Prostate gland (tissue), 2 donors: Measurements from ENCODE around the gene BFSP1. TPM values are rescaled to one million over a fixed set of nuclear protein-coding genes. Genes with fewer than 3 reads are reported as not detected.
A peak's percentile ranks its signal among the peaks of the same experiment; 100 is the strongest.

Source experiments
- DNase-seq: peaks from one replicate; pipeline ENCODE4 v3.0.0-alpha.2; 2019; ENCODE audit warnings: low spot score
- H3K27ac ChIP-seq, 2 donors: fragments of 200-600 bp; sonication (generic); 2 replicates each; pipeline ENCODE4 v1.5.1; 2017 to 2019
- H3K27me3 ChIP-seq: fragments of 200-600 bp; sonication (generic); replicated peaks from 2 replicates; pipeline ENCODE4 v1.5.1; 2019; ENCODE audit not compliant: insufficient read depth
- H3K36me3 ChIP-seq, 2 donors: fragments of 200-600 bp; sonication (generic); 1 replicate in 1 of 2; 2 replicates in 1 of 2; pipeline versions ENCODE4 v1.5.1 to v1.8.1; 2017 to 2019
- H3K4me1 ChIP-seq: fragments of 200-600 bp; sonication (generic); replicated peaks from 2 replicates; pipeline ENCODE4 v1.5.1; 2019
- H3K4me3 ChIP-seq, 2 donors: fragments of 200-600 bp; sonication (generic); 2 replicates each; pipeline ENCODE4 v1.5.1; 2017 to 2019
- H3K9me3 ChIP-seq: fragments of 200-600 bp; sonication (generic); 2 replicates; pipeline ENCODE4 v1.5.1; 2017
- POLR2A ChIP-seq: fragments of 450-650 bp; IDR thresholded peaks from one replicate; pipeline ENCODE4 v1.6.1; 2016; ENCODE audit warnings: antibody characterized with exemption, mild to moderate bottlenecking
- POLR2AphosphoS5 ChIP-seq: sonication (generic); formaldehyde crosslinking; IDR thresholded peaks from one replicate; pipeline ENCODE4 v1.6.1; 2017; ENCODE audit warnings: antibody characterized with exemption
- WGBS: methylation state at CpG from one replicate; pipeline ENCODE4 v1.1.5; 2018; 5-methylcytosine and 5-hydroxymethylcytosine counted together
- intact Hi-C: fragments of 100-400 bp; cut with DNase I; formaldehyde crosslinking; loops from one replicate; pipeline ENCODE4 v1.14.2; 2022
- total RNA-seq, 2 donors: library from RNA; depleted of rRNA; stranded (reverse); fragments of >200 nt; gene quantifications; one replicate each; pipeline ENCODE4 v1.1.0, GENCODE V29; 2016
- TF ChIP-seq, protein P1 (sequence below), 4 experiments: fragments of 200-600 bp in 2 of 4; fragments of 450-650 bp in 2 of 4; sonication (generic) in 2 of 4; IDR thresholded peaks; 1 replicate in 3 of 4; 2 replicates in 1 of 4; pipeline ENCODE4 v1.5.1; 2016 to 2019; ENCODE audit warnings: antibody characterized with exemption in 4 of 4, mild to moderate bottlenecking in 2 of 4, moderate library complexity in 2 of 4

The BFSP1 gene
- total RNA-seq, 2 donors from 2014 or later = 0.27 to 6.9 TPM

- no peak for DNase-seq
- Histone ChIP-seq H3K9me3 (no peaks in the 10 kb centered on the region), H3K36me3 (no peaks in the 10 kb centered on the region), H3K27me3 (no peaks in the 10 kb centered on the region), H3K27ac (no peak overlapping the region), H3K4me3 (no peak overlapping the region), H3K4me1 (no peaks in the 10 kb centered on the region)
- intact Hi-C loops = loop anchor here (10.0 kb wide), 3 partner anchors 151 to 461 kb away; partner anchors contain the start of gene RRBP1
- WGBS = 97% methylated on average over 3 of the region's 3 CpGs
- TF ChIP-seq POLR2AphosphoS5 = no peak
These were observed 2.9 kb upstream of the BFSP1 start for GRCh38 chr20:17534077-17534476.

GRCh38 chr20:17533396-17533795 lies 2.2 kb upstream of the BFSP1 start:
- Histone ChIP-seq H3K36me3 (no peaks in the 10 kb centered on the region), H3K27me3 (no peaks in the 10 kb centered on the region), H3K27ac (no peak overlapping the region), H3K9me3 (no peaks in the 10 kb centered on the region), H3K4me1 (no peaks in the 10 kb centered on the region), H3K4me3 (no peak overlapping the region)
- WGBS = 31% methylated on average over 1 of the region's 1 CpG
- intact Hi-C loops = loop anchor here (10.0 kb wide), 3 partner anchors 151 to 461 kb away; partner anchors contain the start of gene RRBP1
- DNase-seq = no peak
- no peak for TF ChIP-seq POLR2A
- TF ChIP-seq, protein P1, sequence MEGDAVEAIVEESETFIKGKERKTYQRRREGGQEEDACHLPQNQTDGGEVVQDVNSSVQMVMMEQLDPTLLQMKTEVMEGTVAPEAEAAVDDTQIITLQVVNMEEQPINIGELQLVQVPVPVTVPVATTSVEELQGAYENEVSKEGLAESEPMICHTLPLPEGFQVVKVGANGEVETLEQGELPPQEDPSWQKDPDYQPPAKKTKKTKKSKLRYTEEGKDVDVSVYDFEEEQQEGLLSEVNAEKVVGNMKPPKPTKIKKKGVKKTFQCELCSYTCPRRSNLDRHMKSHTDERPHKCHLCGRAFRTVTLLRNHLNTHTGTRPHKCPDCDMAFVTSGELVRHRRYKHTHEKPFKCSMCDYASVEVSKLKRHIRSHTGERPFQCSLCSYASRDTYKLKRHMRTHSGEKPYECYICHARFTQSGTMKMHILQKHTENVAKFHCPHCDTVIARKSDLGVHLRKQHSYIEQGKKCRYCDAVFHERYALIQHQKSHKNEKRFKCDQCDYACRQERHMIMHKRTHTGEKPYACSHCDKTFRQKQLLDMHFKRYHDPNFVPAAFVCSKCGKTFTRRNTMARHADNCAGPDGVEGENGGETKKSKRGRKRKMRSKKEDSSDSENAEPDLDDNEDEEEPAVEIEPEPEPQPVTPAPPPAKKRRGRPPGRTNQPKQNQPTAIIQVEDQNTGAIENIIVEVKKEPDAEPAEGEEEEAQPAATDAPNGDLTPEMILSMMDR (IDR thresholded peaks at IDR 0.05) = no peak
- TF ChIP-seq POLR2AphosphoS5 = no peak

DNA sequence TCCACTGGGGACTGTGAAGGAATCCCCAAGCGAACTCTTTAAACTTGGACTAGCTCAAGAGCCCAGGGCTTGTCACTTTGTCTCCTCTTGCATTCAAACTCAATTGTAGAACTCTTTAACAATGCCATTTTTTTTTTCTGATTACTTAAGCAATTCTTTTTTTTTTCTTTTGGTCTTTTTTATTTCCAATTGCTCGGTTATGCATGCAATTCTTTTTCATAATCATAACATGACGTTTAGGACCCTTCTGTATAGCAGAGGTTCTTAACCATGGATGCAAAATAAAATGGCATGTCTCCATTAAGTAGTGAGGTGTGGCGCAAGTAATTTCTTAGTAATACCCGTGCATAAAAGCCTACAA lies 466 bp upstream of the BFSP1 start:
- peak overlapping the region; percentile 71 to 76 for H3K27ac ChIP-seq
- H3K9me3 ChIP-seq = no peaks in the 10 kb centered on the region
- intact Hi-C loops = loop anchor here (10.0 kb wide), 3 partner anchors 153 to 463 kb away; partner anchors contain the start of gene RRBP1
- 69% methylated on average over 5 of the region's 5 CpGs for WGBS
- TF ChIP-seq POLR2A (no peak), POLR2AphosphoS5 (no peak)
- TF ChIP-seq, protein P1 (IDR thresholded peaks at IDR 0.05) = no peak
- H3K4me1 ChIP-seq = no peaks in the 10 kb centered on the region
- peak overlapping the region; percentile 47 to 51 for H3K4me3 ChIP-seq
- H3K36me3 ChIP-seq = no peaks in the 10 kb centered on the region
- H3K27me3 ChIP-seq = no peaks in the 10 kb centered on the region
- no peak for DNase-seq

- Histone ChIP-seq H3K27me3 (no peaks in the 10 kb centered on the region), H3K4me3 (no peak overlapping the region), H3K9me3 (no peaks in the 10 kb centered on the region), H3K4me1 (no peaks in the 10 kb centered on the region), H3K27ac (no peak overlapping the region), H3K36me3 (no peaks in the 10 kb centered on the region)
- intact Hi-C loops = loop anchor here (10.0 kb wide), 3 partner anchors 155 to 465 kb away; partner anchors contain the start of gene RRBP1
- WGBS = 90% methylated on average over 7 of the region's 7 CpGs
- TF ChIP-seq POLR2AphosphoS5 (no peak), POLR2A (no peak)
- TF ChIP-seq, protein P1 (IDR thresholded peaks at IDR 0.05) = no peak
- DNase-seq = no peak
These were observed 1.0 kb downstream of the BFSP1 start for GRCh38 chr20:17530153-17530552.

DNA sequence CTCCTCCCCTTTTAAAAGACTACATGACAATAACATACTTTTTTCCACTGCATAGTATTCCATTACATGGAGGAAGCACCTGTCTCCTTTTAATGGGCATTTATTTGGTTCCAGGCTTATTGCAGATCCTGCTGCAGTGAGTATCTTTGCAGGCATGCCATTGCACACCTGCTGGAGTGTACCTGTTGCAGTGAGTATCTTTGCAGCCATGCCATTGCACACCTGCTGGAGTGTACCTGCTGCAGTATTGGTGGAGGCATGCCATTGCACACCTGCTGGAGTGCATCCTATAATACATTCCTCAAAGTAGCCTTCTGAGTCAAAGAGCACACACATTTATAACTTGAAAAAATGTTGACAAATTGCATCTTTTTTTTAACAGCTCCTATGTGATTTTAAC lies 1.6 kb downstream of the BFSP1 start:
- Histone ChIP-seq H3K36me3 (no peaks in the 10 kb centered on the region), H3K9me3 (no peaks in the 10 kb centered on the region), H3K4me1 (no peaks in the 10 kb centered on the region), H3K4me3 (no peak overlapping the region), H3K27ac (no peak overlapping the region), H3K27me3 (no peaks in the 10 kb centered on the region)
- intact Hi-C loops = no loop called here
- TF ChIP-seq, protein P1 (IDR thresholded peaks at IDR 0.05) = no peak
- TF ChIP-seq POLR2A (no peak), POLR2AphosphoS5 (no peak)
- no peak for DNase-seq
